Measurements from ENCODE around the gene U2SURP.

GRCh38 chr3:143090976-143091837 lies 89.8 kb downstream of the U2SURP start:
- TF ChIP-seq CTCF (IDR thresholded peaks at IDR 0.05), result no peak
- TF ChIP-seq EZH2phosphoT487 (IDR thresholded peaks at IDR 0.05), result no peak
- TF ChIP-seq EZH2 (IDR thresholded peaks at IDR 0.05), result no peak
